ENCODE data around the gene STEEP1.

GRCh38 chrX:119518371-119518770, 46.8 kb downstream of the STEEP1 start:
- TF ChIP-seq CTCF (IDR thresholded peaks at IDR 0.05; ENCODE audit: insufficient read depth, low read length, poor library complexity, severe bottlenecking) = no peak
- no peak for TF ChIP-seq EZH2phosphoT487 (conservative IDR thresholded peaks at IDR 0.05; ENCODE audit: low read length)

All from SU-DHL-6 (cell line).